GM18526 (cell line): ENCODE data around the gene CYP20A1.

Experiments
- POLR2A ChIP-seq: IDR thresholded peaks from 3 replicates; pipeline ENCODE4 v1.6.1; 2011; ENCODE audit not compliant: insufficient read length; ENCODE audit errors: extremely low read depth

The CYP20A1 gene

DNA sequence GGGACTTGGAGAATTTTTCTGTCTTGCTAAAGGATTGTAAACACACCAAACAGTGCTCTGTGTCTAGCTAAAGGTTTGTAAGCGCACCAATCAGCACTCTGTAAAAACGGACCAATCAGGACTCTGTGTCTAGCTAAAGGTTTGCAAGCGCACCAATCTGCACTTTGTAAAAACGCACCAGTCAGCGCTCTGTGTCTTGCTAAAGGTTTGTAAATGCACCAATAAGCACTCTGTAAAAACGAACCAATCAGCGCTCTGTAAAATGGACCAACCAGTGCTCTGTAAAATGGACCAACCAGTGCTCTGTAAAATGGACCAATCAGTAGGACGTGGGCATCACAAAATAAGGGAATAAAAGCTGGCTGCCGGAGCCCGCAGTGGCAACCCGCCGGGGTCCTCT lies 105.8 kb downstream of the CYP20A1 start:
- TF ChIP-seq POLR2A, result no peak

DNA sequence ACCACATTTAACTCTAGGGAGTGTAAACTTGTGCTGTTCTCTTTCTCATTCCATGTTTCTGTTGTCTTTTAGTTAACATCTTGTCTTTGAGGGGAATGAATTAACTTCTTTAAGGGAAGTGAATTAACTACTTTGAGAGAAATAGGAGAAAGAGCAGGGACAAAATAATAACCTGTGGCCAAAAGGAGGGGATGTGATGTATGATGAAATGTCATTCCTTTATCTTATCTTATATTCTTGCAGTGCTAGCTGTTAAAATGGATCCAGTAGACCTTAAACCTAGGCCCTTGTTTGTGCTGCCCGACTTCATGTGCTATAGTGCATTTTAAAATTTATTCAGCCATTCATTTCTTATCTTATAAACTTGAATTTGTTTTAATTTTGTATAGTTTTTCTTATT lies 107.8 kb downstream of the CYP20A1 start:
- no peak for TF ChIP-seq POLR2A

GRCh38 chr2:203347375-203347774 lies 108.6 kb downstream of the CYP20A1 start:
- no peak for TF ChIP-seq POLR2A

DNA sequence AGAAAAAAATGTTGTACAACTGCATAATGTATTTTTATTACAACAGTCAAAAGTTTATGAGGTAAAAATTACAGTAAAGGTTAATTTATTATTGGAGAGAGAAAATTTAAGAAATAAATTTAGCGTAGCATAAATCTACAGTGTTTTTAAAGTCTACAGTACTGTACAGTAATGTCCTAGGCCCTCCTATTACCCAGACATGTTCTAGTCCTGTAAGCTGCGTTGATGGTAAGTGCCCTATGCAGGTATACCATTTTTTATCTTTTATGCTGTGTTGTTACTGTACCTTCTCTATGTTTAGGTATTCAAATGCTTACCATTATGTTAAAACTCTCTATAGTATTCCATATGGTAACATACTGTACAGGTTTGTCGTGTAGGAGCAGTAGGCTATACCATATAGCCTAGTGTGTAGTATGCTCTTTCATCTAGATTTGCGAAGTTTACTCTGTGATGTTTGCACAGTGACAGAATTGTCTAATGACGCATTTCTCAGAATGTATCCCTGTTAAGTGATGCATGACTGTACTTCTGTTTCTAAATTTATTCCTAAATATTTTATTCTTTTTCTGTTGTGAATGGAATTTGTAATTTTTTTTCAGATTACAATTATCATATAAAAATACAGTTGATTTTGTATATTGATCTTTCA lies 113.9 kb downstream of the CYP20A1 start:
- TF ChIP-seq POLR2A, result no peak

DNA sequence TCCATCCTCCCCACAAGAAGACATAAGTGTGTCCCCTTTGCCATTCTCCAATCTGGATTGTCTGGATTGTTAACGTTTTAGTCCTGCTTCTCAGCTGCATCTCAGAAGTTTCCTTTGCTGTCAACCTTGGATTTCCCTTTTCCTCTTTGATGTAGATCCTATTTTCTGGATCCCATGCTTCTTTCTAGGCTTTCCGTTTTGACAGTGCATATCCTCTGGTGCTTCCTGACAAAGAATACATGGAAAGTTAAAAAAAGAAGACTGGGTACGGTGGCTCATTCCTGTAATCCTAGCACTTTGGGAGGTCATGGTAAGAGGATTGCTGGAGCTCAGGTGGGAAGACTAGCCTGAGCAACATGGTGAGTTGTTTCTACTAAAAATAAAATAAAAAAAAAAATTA lies 116.1 kb downstream of the CYP20A1 start:
- no peak for TF ChIP-seq POLR2A
